ENCODE data around the gene PLEKHA6.

GRCh38 chr1:204316164-204316563, 43.6 kb downstream of the PLEKHA6 start:
- TF ChIP-seq POLR2AphosphoS5 (IDR thresholded peaks at IDR 0.05) (no peak), CTCF (IDR thresholded peaks at IDR 0.05) (no peak), POLR2A (IDR thresholded peaks at IDR 0.05) (no peak)

Data from prostate gland (tissue), 2 donors.